ENCODE measurements around the gene LMTK3.

DNA sequence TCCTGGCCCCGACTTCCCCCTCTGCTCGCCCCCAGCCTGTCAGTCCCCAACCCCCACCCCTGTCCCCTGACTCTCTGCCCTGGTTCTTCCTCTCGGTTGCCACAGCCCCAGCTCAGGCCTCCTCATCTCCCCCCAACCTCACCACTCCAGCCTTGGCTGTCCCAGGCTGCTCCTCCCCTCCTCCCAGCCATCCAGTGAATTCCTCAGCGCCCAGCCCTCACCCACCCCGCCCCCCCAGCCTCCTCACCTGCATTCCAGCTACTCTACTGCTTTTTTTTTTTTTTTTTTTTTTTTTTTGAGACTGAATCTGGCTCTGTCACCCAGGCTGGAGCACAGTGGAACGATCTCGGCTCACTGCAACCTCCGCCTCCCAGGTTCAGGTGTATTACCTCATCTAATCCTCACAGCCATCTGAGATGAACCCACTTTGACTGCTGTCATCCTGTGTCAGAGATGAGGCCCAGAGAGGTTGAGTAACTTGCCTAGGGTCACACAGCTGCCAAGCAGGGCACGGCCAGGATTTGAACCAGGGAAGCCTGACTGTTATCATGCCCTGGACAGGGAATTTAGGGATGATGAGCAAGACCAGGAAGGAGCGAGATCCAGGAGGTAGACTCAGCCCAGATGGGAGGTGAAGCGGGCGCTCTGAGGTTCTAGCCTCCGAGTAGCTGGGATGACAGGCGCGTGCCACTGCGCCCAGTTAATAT is 42.9 kb upstream of the LMTK3 start:
- TF ChIP-seq, protein P1, sequence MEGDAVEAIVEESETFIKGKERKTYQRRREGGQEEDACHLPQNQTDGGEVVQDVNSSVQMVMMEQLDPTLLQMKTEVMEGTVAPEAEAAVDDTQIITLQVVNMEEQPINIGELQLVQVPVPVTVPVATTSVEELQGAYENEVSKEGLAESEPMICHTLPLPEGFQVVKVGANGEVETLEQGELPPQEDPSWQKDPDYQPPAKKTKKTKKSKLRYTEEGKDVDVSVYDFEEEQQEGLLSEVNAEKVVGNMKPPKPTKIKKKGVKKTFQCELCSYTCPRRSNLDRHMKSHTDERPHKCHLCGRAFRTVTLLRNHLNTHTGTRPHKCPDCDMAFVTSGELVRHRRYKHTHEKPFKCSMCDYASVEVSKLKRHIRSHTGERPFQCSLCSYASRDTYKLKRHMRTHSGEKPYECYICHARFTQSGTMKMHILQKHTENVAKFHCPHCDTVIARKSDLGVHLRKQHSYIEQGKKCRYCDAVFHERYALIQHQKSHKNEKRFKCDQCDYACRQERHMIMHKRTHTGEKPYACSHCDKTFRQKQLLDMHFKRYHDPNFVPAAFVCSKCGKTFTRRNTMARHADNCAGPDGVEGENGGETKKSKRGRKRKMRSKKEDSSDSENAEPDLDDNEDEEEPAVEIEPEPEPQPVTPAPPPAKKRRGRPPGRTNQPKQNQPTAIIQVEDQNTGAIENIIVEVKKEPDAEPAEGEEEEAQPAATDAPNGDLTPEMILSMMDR (IDR thresholded peaks at IDR 0.05) = no peak
- TF ChIP-seq POLR2AphosphoS5 (IDR thresholded peaks at IDR 0.05; ENCODE audit: low read depth, low read length) (no peak), YY1 (IDR thresholded peaks at IDR 0.05; ENCODE audit: low read depth) (no peak), SIN3A (IDR thresholded peaks at IDR 0.05; ENCODE audit: borderline replicate concordance, low read depth, low read length) (no peak), FOXJ3 (CRISPR knock-in tag; IDR thresholded peaks at IDR 0.05) (no peak), TCF12 (IDR thresholded peaks at IDR 0.05) (no peak), CHD2 (IDR thresholded peaks at IDR 0.05; ENCODE audit: low read length, partially characterized antibody) (no peak)
- TF ChIP-seq, protein P2, sequence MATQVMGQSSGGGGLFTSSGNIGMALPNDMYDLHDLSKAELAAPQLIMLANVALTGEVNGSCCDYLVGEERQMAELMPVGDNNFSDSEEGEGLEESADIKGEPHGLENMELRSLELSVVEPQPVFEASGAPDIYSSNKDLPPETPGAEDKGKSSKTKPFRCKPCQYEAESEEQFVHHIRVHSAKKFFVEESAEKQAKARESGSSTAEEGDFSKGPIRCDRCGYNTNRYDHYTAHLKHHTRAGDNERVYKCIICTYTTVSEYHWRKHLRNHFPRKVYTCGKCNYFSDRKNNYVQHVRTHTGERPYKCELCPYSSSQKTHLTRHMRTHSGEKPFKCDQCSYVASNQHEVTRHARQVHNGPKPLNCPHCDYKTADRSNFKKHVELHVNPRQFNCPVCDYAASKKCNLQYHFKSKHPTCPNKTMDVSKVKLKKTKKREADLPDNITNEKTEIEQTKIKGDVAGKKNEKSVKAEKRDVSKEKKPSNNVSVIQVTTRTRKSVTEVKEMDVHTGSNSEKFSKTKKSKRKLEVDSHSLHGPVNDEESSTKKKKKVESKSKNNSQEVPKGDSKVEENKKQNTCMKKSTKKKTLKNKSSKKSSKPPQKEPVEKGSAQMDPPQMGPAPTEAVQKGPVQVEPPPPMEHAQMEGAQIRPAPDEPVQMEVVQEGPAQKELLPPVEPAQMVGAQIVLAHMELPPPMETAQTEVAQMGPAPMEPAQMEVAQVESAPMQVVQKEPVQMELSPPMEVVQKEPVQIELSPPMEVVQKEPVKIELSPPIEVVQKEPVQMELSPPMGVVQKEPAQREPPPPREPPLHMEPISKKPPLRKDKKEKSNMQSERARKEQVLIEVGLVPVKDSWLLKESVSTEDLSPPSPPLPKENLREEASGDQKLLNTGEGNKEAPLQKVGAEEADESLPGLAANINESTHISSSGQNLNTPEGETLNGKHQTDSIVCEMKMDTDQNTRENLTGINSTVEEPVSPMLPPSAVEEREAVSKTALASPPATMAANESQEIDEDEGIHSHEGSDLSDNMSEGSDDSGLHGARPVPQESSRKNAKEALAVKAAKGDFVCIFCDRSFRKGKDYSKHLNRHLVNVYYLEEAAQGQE (IDR thresholded peaks at IDR 0.05; ENCODE audit: low read depth, low read length) = no peak
- TF ChIP-seq, protein P3, sequence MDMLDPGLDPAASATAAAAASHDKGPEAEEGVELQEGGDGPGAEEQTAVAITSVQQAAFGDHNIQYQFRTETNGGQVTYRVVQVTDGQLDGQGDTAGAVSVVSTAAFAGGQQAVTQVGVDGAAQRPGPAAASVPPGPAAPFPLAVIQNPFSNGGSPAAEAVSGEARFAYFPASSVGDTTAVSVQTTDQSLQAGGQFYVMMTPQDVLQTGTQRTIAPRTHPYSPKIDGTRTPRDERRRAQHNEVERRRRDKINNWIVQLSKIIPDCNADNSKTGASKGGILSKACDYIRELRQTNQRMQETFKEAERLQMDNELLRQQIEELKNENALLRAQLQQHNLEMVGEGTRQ (IDR thresholded peaks at IDR 0.05; ENCODE audit: borderline replicate concordance, low read depth, low read length) = no peak
- TF ChIP-seq, protein P4, sequence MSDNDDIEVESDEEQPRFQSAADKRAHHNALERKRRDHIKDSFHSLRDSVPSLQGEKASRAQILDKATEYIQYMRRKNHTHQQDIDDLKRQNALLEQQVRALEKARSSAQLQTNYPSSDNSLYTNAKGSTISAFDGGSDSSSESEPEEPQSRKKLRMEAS (IDR thresholded peaks at IDR 0.05; ENCODE audit: low read depth) = no peak

All from SK-N-SH (cell line).